ENCODE results near the gene KRTAP10-4.

DNA sequence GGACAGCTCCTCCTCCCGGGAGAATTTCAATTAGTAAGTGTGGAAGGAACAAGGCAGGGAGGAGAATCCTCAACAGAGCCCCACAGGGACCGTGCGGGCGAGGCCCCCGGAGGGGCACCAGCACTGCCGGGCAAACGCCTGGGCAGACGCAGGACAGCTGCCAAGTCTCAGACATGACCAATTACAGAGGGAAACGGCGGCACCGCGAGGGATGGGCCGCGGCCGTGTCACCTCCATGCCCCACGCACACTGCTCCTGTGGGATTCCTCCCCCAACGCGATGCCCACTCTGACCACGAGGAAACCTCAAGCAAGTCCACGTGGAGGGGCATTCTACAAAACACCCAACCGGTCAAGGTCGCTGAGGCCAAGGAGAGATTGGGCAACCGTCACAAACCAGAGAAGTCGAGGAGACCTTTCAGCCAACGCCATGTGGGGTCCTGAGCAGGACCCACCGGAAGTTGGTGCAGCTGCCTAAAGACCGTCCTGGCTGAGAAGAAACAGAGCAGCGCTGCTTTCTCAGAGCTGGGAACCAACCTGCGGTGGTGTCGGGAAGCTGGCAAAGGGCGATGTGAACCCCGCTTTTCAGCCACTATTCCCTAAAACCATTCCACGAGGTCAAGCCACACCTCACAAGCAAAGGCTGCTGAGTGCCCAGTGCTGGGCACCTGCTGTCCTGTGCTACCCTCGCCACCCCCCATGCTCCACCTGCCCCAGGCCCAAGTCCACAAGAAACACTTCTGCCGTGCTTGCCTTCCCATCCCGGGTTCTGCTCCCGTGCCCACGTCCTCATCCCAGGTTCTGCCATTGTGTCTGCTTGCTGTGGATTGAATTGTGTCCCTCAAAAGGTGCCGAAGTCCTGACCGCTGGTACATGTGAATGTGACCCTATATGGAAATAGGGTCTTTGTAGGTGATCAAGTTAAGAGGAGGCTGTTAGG, 1.4 kb upstream of the KRTAP10-4 start:
- TF ChIP-seq, protein P1, sequence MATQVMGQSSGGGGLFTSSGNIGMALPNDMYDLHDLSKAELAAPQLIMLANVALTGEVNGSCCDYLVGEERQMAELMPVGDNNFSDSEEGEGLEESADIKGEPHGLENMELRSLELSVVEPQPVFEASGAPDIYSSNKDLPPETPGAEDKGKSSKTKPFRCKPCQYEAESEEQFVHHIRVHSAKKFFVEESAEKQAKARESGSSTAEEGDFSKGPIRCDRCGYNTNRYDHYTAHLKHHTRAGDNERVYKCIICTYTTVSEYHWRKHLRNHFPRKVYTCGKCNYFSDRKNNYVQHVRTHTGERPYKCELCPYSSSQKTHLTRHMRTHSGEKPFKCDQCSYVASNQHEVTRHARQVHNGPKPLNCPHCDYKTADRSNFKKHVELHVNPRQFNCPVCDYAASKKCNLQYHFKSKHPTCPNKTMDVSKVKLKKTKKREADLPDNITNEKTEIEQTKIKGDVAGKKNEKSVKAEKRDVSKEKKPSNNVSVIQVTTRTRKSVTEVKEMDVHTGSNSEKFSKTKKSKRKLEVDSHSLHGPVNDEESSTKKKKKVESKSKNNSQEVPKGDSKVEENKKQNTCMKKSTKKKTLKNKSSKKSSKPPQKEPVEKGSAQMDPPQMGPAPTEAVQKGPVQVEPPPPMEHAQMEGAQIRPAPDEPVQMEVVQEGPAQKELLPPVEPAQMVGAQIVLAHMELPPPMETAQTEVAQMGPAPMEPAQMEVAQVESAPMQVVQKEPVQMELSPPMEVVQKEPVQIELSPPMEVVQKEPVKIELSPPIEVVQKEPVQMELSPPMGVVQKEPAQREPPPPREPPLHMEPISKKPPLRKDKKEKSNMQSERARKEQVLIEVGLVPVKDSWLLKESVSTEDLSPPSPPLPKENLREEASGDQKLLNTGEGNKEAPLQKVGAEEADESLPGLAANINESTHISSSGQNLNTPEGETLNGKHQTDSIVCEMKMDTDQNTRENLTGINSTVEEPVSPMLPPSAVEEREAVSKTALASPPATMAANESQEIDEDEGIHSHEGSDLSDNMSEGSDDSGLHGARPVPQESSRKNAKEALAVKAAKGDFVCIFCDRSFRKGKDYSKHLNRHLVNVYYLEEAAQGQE (IDR thresholded peaks at IDR 0.05; ENCODE audit: insufficient read depth in 1 of 2, low read depth in 2 of 2, low read length in 2 of 2), result no peak
- TF ChIP-seq TAF1 (IDR thresholded peaks at IDR 0.05; ENCODE audit: borderline replicate concordance, insufficient read depth, low read length) (no peak), POLR2AphosphoS5 (IDR thresholded peaks at IDR 0.05; ENCODE audit: low read depth, low read length) (no peak), SIN3A (IDR thresholded peaks at IDR 0.05; ENCODE audit: borderline replicate concordance, insufficient read depth, low read length) (no peak), FOXP2 (optimal IDR thresholded peaks at IDR 0.05; ENCODE audit: borderline replicate concordance, extremely low read depth, extremely low read length, insufficient read depth) (no peak)
